Caki2 (cell line): ENCODE measurements around the gene CNTNAP2. TPM values are rescaled to one million over a fixed set of nuclear protein-coding genes. Genes with fewer than 3 reads are reported as not detected.
"Not testable (repeated sequence)": the region's sequence is repeated elsewhere in the genome, so short reads cannot be mapped to it uniquely, and the experiment has no call there.

Source experiments
- DNase-seq: peaks from one replicate; pipeline ENCODE4 v3.0.0-alpha.2; 2015; ENCODE audit warnings: low read depth
- in situ Hi-C: cut with HindIII; loops from 2 replicates; pipeline ENCODE4 v1.10.0; 2016; ENCODE audit warnings: low sequenced_read_pairs, low pct_unique_long_range_greater_than_20kb, mixed read lengths
- total RNA-seq: library from RNA; depleted of rRNA; stranded (reverse); fragments of >200 nt; shearing (Covaris generic); gene quantifications from 2 replicates; pipeline ENCODE4 v1.2.3, GENCODE V29; 2014; ENCODE audit warnings: low replicate concordance

Gene CNTNAP2
- total RNA-seq, 1 experiment from 2014 or later = not detected

GRCh38 chr7:148403466-148403993 lies 2286.9 kb downstream of the CNTNAP2 start:
- DNase-seq = no peak
- in situ Hi-C loops = no loop called here

- DNase-seq = no peak
- in situ Hi-C loops = no loop called here
These were observed 2291.7 kb downstream of the CNTNAP2 start for GRCh38 chr7:148408307-148408706.

- no peak for DNase-seq
- in situ Hi-C loops = no loop called here
These were observed 2294.3 kb downstream of the CNTNAP2 start for GRCh38 chr7:148410905-148411304.

GRCh38 chr7:148412691-148413090 lies 2296.1 kb downstream of the CNTNAP2 start:
- in situ Hi-C loops = no loop called here
- no peak for DNase-seq

- in situ Hi-C loops = no loop called here
- DNase-seq = no peak
These were observed 2303.5 kb downstream of the CNTNAP2 start for GRCh38 chr7:148419856-148420832.

- no peak for DNase-seq
- in situ Hi-C loops = no loop called here
These were observed 2305.4 kb downstream of the CNTNAP2 start for GRCh38 chr7:148422030-148422429.

GRCh38 chr7:148426393-148426792 lies 2309.8 kb downstream of the CNTNAP2 start:
- in situ Hi-C loops, DNase-seq: not testable (repeated sequence)

- in situ Hi-C loops, DNase-seq: not testable (repeated sequence)
These were observed 2314.1 kb downstream of the CNTNAP2 start for GRCh38 chr7:148430690-148431089.

- no peak for DNase-seq
- in situ Hi-C loops = no loop called here
These were observed 2317.1 kb downstream of the CNTNAP2 start for GRCh38 chr7:148433521-148434180.

- in situ Hi-C loops = no loop called here
- DNase-seq = no peak
These were observed 2317.7 kb downstream of the CNTNAP2 start for GRCh38 chr7:148434181-148434757.

GRCh38 chr7:148434887-148435286 lies 2318.3 kb downstream of the CNTNAP2 start:
- no peak for DNase-seq
- in situ Hi-C loops = no loop called here

GRCh38 chr7:148435715-148436114 lies 2319.1 kb downstream of the CNTNAP2 start:
- DNase-seq = no peak
- in situ Hi-C loops = no loop called here

GRCh38 chr7:148436135-148436534 lies 2319.5 kb downstream of the CNTNAP2 start:
- in situ Hi-C loops = no loop called here
- no peak for DNase-seq

- in situ Hi-C loops = no loop called here
- no peak for DNase-seq
These were observed 2320.0 kb downstream of the CNTNAP2 start for GRCh38 chr7:148436571-148436970.

GRCh38 chr7:148437043-148437442 lies 2320.4 kb downstream of the CNTNAP2 start:
- in situ Hi-C loops = no loop called here
- no peak for DNase-seq

GRCh38 chr7:148442141-148442655 lies 2325.6 kb downstream of the CNTNAP2 start:
- DNase-seq = no peak
- in situ Hi-C loops = no loop called here

- in situ Hi-C loops = no loop called here
- DNase-seq = no peak
These were observed 2326.3 kb downstream of the CNTNAP2 start for GRCh38 chr7:148442933-148443332.

GRCh38 chr7:148445260-148446044 lies 2328.9 kb downstream of the CNTNAP2 start:
- DNase-seq = no peak
- in situ Hi-C loops = no loop called here
